ENCODE data around the gene GRID2. TPM values are rescaled to one million over a fixed set of nuclear protein-coding genes. Genes with fewer than 3 reads are reported as not detected.

Gene GRID2
- total RNA-seq, 4 donors from 2014 or later = 0.16 TPM; not detected in 3

- H3K27me3 ChIP-seq = no peaks in the 10 kb centered on the region
- intact Hi-C loops (cut with DNase I; ENCODE audit: low total_unique reads) (no loop called here), in situ Hi-C loops (cut with MboI; ENCODE audit: low pct_ligation_motif_present in 1 of 4, low pct_unique_long_range_greater_than_20kb in 1 of 4, low sequenced_read_pairs in 3 of 4) (no loop called here)
- TF ChIP-seq CTCF (IDR thresholded peaks at IDR 0.05) = no peak
- TF ChIP-seq EP300 (IDR thresholded peaks at IDR 0.05; ENCODE audit: low read depth) = no peak
- no peak for TF ChIP-seq POLR2AphosphoS5 (IDR thresholded peaks at IDR 0.05)
- no peak for TF ChIP-seq POLR2A (IDR thresholded peaks at IDR 0.05)
- H3K4me3 ChIP-seq = no peak overlapping the region
- no peaks in the 10 kb centered on the region for H3K9me3 ChIP-seq
- H3K27ac ChIP-seq = no peak overlapping the region
- 92 to 97% methylated on average over 3 of the region's 3 CpGs for WGBS, 2 donors (ENCODE audit: low coverage in 1 of 2)
- no peak for DNase-seq
- H3K4me1 ChIP-seq = no peaks in the 10 kb centered on the region
- H3K36me3 ChIP-seq = no peaks in the 10 kb centered on the region
Measured at GRCh38 chr4:93433840-93434239, 1130.1 kb downstream of the GRID2 start.

- no peak for TF ChIP-seq POLR2A (IDR thresholded peaks at IDR 0.05)
- no peak for TF ChIP-seq EP300 (IDR thresholded peaks at IDR 0.05; ENCODE audit: low read depth)
- TF ChIP-seq CTCF (IDR thresholded peaks at IDR 0.05) = no peak
- TF ChIP-seq POLR2AphosphoS5 (IDR thresholded peaks at IDR 0.05) = no peak
- WGBS, 2 donors (ENCODE audit: low coverage in 1 of 2) = 79 to 80% methylated on average over 1 to 3 of the region's 3 CpGs
- intact Hi-C loops (cut with DNase I; ENCODE audit: low total_unique reads) (no loop called here), in situ Hi-C loops (cut with MboI; ENCODE audit: low pct_ligation_motif_present in 1 of 4, low pct_unique_long_range_greater_than_20kb in 1 of 4, low sequenced_read_pairs in 3 of 4) (no loop called here)
- Histone ChIP-seq H3K27me3 (no peaks in the 10 kb centered on the region), H3K27ac (no peak overlapping the region), H3K9me3 (no peaks in the 10 kb centered on the region), H3K4me3 (no peak overlapping the region), H3K36me3 (no peaks in the 10 kb centered on the region), H3K4me1 (no peaks in the 10 kb centered on the region)
- no peak for DNase-seq
Measured at GRCh38 chr4:93436000-93436626, 1132.3 kb downstream of the GRID2 start.

GRCh38 chr4:93437991-93438390, 1134.2 kb downstream of the GRID2 start:
- no peak for DNase-seq
- WGBS, 2 donors (ENCODE audit: low coverage in 1 of 2) = 66 to 73% methylated on average over 3 of the region's 3 CpGs
- Histone ChIP-seq H3K4me1 (no peaks in the 10 kb centered on the region), H3K27ac (no peak overlapping the region), H3K4me3 (no peak overlapping the region), H3K9me3 (no peaks in the 10 kb centered on the region), H3K36me3 (peaks cover 0 to 2% (median 0%) of the 10 kb centered on the region in 4 donors), H3K27me3 (no peaks in the 10 kb centered on the region)
- intact Hi-C loops (cut with DNase I; ENCODE audit: low total_unique reads) (no loop called here), in situ Hi-C loops (cut with MboI; ENCODE audit: low pct_ligation_motif_present in 1 of 4, low pct_unique_long_range_greater_than_20kb in 1 of 4, low sequenced_read_pairs in 3 of 4) (no loop called here)
- no peak for TF ChIP-seq EP300 (IDR thresholded peaks at IDR 0.05; ENCODE audit: low read depth)
- TF ChIP-seq POLR2A (IDR thresholded peaks at IDR 0.05) = no peak

- no peaks in the 10 kb centered on the region for H3K4me1 ChIP-seq
- H3K9me3 ChIP-seq = no peaks in the 10 kb centered on the region
- in situ Hi-C loops (cut with MboI; ENCODE audit: low pct_ligation_motif_present in 1 of 4, low pct_unique_long_range_greater_than_20kb in 1 of 4, low sequenced_read_pairs in 3 of 4) = no loop called here
- TF ChIP-seq CTCF (IDR thresholded peaks at IDR 0.05) (no peak), POLR2A (IDR thresholded peaks at IDR 0.05) (no peak)
- WGBS, 2 donors (ENCODE audit: low coverage in 1 of 2) = 80 to 88% methylated on average over 1 of the region's 1 CpG
- intact Hi-C loops (cut with DNase I; ENCODE audit: low total_unique reads) = no loop called here
- no peaks in the 10 kb centered on the region for H3K27me3 ChIP-seq
- no peak overlapping the region for H3K27ac ChIP-seq
- no peak for DNase-seq
- H3K36me3 ChIP-seq = peaks cover 0 to 2% (median 0%) of the 10 kb centered on the region in 4 donors
- H3K4me3 ChIP-seq = no peak overlapping the region
Measured at GRCh38 chr4:93444860-93445259, 1141.1 kb downstream of the GRID2 start.

GRCh38 chr4:93446038-93446437, 1142.3 kb downstream of the GRID2 start:
- intact Hi-C loops (cut with DNase I; ENCODE audit: low total_unique reads) = no loop called here
- 85% methylated on average over 1 of the region's 1 CpG; no CpG with 5 or more reads in 1 of the 2 donors for WGBS, 2 donors (ENCODE audit: low coverage in 1 of 2)

More at GRCh38 chr4:93446038-93446437, 1142.3 kb downstream of the GRID2 start:
- H3K27ac ChIP-seq = no peak overlapping the region
- DNase-seq = no peak
- in situ Hi-C loops (cut with MboI; ENCODE audit: low pct_ligation_motif_present in 1 of 4, low pct_unique_long_range_greater_than_20kb in 1 of 4, low sequenced_read_pairs in 3 of 4) = no loop called here
- no peak for TF ChIP-seq CTCF (IDR thresholded peaks at IDR 0.05)
- no peak for TF ChIP-seq POLR2A (IDR thresholded peaks at IDR 0.05)
- TF ChIP-seq EP300 (IDR thresholded peaks at IDR 0.05; ENCODE audit: low read depth) = no peak
- no peak for TF ChIP-seq POLR2AphosphoS5 (IDR thresholded peaks at IDR 0.05)
- H3K4me1 ChIP-seq = no peaks in the 10 kb centered on the region
- no peak overlapping the region for H3K4me3 ChIP-seq
- no peaks in the 10 kb centered on the region for H3K9me3 ChIP-seq
- no peaks in the 10 kb centered on the region for H3K27me3 ChIP-seq
- peaks cover 0 to 2% (median 0%) of the 10 kb centered on the region in 4 donors for H3K36me3 ChIP-seq

Data from transverse colon (tissue), 4 donors.